Vagina (tissue), 2 donors: ENCODE results near the gene ECEL1.

Experiments used
- CTCF ChIP-seq, 3 experiments: fragments of 450-650 bp in 2 of 3; fragments of 200-600 bp in 1 of 3; sonication (generic) in 1 of 3; IDR thresholded peaks; one replicate each; pipeline ENCODE4 v1.5.1; 2017 to 2019; ENCODE audit warnings: antibody characterized with exemption in 3 of 3, mild to moderate bottlenecking in 2 of 3, moderate library complexity in 2 of 3
- POLR2A ChIP-seq, 2 donors: fragments of 450-650 bp; IDR thresholded peaks; one replicate each; pipeline ENCODE4 v1.6.1; 2017; ENCODE audit warnings: antibody characterized with exemption in 2 of 2, mild to moderate bottlenecking in 2 of 2, moderate library complexity in 2 of 2

- TF ChIP-seq CTCF (IDR thresholded peaks at IDR 0.05) (no peak), POLR2A (IDR thresholded peaks at IDR 0.05) (no peak)
Measured at GRCh38 chr2:232434563-232435374, 52.9 kb downstream of the ECEL1 start.
